NCI-H146 treated with DMSO at 0.1 percent for 48 hours (cell line): ENCODE data around the gene TIMM10.

ENCODE experiments used
- DNase-seq: peaks from one replicate; lab custom pipeline; 2025; ENCODE audit not compliant: unreplicated experiment; lab: John Stamatoyannopoulos, UW

The TIMM10 gene

GRCh38 chr11:57530596-57531507, at the start of gene TIMM10:
Gene TIMM10 (minus strand): TSS chr11:57530754. CDS start chr11:57530189, 565 bp downstream.
- peak; percentile 99 for DNase-seq

- DNase-seq = no peak
Measured at GRCh38 chr11:57574061-57574460, 43.5 kb upstream of the TIMM10 start.

GRCh38 chr11:57571606-57572005, 41.1 kb upstream of the TIMM10 start:
- no peak for DNase-seq

- no peak for DNase-seq
Measured at GRCh38 chr11:57568330-57568766, 37.8 kb upstream of the TIMM10 start.

- DNase-seq = peak; percentile 36
Measured at GRCh38 chr11:57567515-57568329, 37.2 kb upstream of the TIMM10 start, which contains the start of gene UBE2L6. Gene UBE2L6 (minus strand): TSS chr11:57567672. CDS start chr11:57567611, 61 bp downstream.

GRCh38 chr11:57566905-57567514, 36.5 kb upstream of the TIMM10 start:
- DNase-seq = no peak

- no peak for DNase-seq
Measured at GRCh38 chr11:57566005-57566904, 35.7 kb upstream of the TIMM10 start.

GRCh38 chr11:57562596-57562995, 32.0 kb upstream of the TIMM10 start:
- no peak for DNase-seq

GRCh38 chr11:57560146-57560545, 29.6 kb upstream of the TIMM10 start:
- no peak for DNase-seq

- no peak for DNase-seq
Measured at GRCh38 chr11:57556041-57556440, 25.5 kb upstream of the TIMM10 start.

- DNase-seq = no peak
Measured at GRCh38 chr11:57555393-57555792, 24.8 kb upstream of the TIMM10 start.

GRCh38 chr11:57552479-57552878, 21.9 kb upstream of the TIMM10 start:
- no peak for DNase-seq

GRCh38 chr11:57551941-57552340, 21.4 kb upstream of the TIMM10 start:
- no peak for DNase-seq

GRCh38 chr11:57549983-57550382, 19.4 kb upstream of the TIMM10 start:
- DNase-seq = no peak

GRCh38 chr11:57547854-57548377, 17.4 kb upstream of the TIMM10 start:
- no peak for DNase-seq

GRCh38 chr11:57546869-57547475, 16.4 kb upstream of the TIMM10 start:
- DNase-seq = no peak

GRCh38 chr11:57546451-57546850, 15.9 kb upstream of the TIMM10 start:
- DNase-seq = no peak

GRCh38 chr11:57545883-57546282, 15.3 kb upstream of the TIMM10 start:
- DNase-seq = no peak

GRCh38 chr11:57544566-57544965, 14.0 kb upstream of the TIMM10 start:
- no peak for DNase-seq

- DNase-seq = no peak
Measured at GRCh38 chr11:57543593-57543992, 13.0 kb upstream of the TIMM10 start.
